GM12878 (cell line): ENCODE measurements around the gene UNK. TPM values are rescaled to one million over a fixed set of nuclear protein-coding genes. Genes with fewer than 3 reads are reported as not detected.

Experiments
- CUX1 ChIP-seq: IDR thresholded peaks from 2 replicates; pipeline ENCODE4 v1.6.1; 2012; ENCODE audit warnings: improper control_type of control experiment, low read depth, low read length; ENCODE audit not compliant: insufficient replicate concordance
- EGR1 ChIP-seq, 2 experiments: IDR thresholded peaks; 1 replicate in 1 of 2; 2 replicates in 1 of 2; pipeline ENCODE4 v1.6.1; 2011 to 2012; ENCODE audit warnings: low read depth in 2 of 2, low read length in 2 of 2, borderline replicate concordance in 1 of 2, mild to moderate bottlenecking in 1 of 2, moderate library complexity in 1 of 2
- ESRRA ChIP-seq: IDR thresholded peaks from 2 replicates; pipeline ENCODE4 v1.6.1; 2012; ENCODE audit warnings: mild to moderate bottlenecking, low read length, improper control_type of control experiment
- IRF5 ChIP-seq: fragments of 450-650 bp; IDR thresholded peaks from 2 replicates; pipeline ENCODE4 v1.6.1; 2017; ENCODE audit warnings: borderline replicate concordance
- MTA3 ChIP-seq: IDR thresholded peaks from 2 replicates; pipeline ENCODE4 v1.6.1; 2012; ENCODE audit warnings: low read length, inconsistent platforms, borderline replicate concordance
- NRF1 ChIP-seq: conservative IDR thresholded peaks from 2 replicates; pipeline ENCODE4 v1.6.1; 2011; ENCODE audit warnings: mild to moderate bottlenecking, low read depth, low read length, improper control_type of control experiment
- PML ChIP-seq: IDR thresholded peaks from 2 replicates; pipeline ENCODE4 v1.6.1; 2012; ENCODE audit warnings: low read length, inconsistent platforms
- YBX1 ChIP-seq: fragments of 450-650 bp; IDR thresholded peaks from 2 replicates; pipeline ENCODE4 v1.6.1; 2016; ENCODE audit warnings: antibody characterized with exemption
- polyA plus RNA-seq, 11 experiments: library from polyadenylated mRNA; depleted of rRNA in 4 of 11; unstranded in 6 of 11; stranded (reverse) in 5 of 11; fragments of >200 nt; fragmentation: Nextera tagmentation in 4 of 11; fragmentation: Illumina TruSeq in 1 of 11; extraction: Ambion mirVana in 4 of 11; extraction: Trizol in 1 of 11; gene quantifications; 1 replicate in 1 of 11; 2 replicates in 10 of 11; pipeline versions ENCODE4 v1.2.1 to v1.2.3, GENCODE V29; 2011 to 2016; ENCODE audit warnings: inconsistent platforms in 2 of 11, missing spikeins in 2 of 11, low read depth in 1 of 11
- total RNA-seq, 4 experiments: library from RNA; depleted of rRNA in 3 of 4; stranded (reverse); fragments of >200 nt in 3 of 4; fragmentation: Illumina TruSeq in 1 of 4; extraction: Trizol in 1 of 4; gene quantifications; 2 replicates each; pipeline versions ENCODE4 v1.2.1 to v1.2.3, GENCODE V29; 2013 to 2021

The UNK gene
- total and polyA plus RNA-seq, 10 of the 15 experiments (the other 5 are each of a cell fraction or from before 2014, with no cell fraction given) = 8.9 to 34.5 (median 27.3) TPM

- TF ChIP-seq CUX1 = no peak
- no peak for TF ChIP-seq PML
- TF ChIP-seq MTA3 = no peak
- TF ChIP-seq YBX1 = no peak
- no peak for TF ChIP-seq IRF5
- no peak for TF ChIP-seq EGR1 (IDR thresholded peaks at IDR 0.05; ENCODE audit: borderline replicate concordance in 1 of 2, low read depth in 2 of 2, low read length in 2 of 2)
- no peak for TF ChIP-seq NRF1
- no peak for TF ChIP-seq ESRRA
These were observed 44.8 kb upstream of the UNK start (continued) for GRCh38 chr17:75739801-75740200.
